IMR-90 (cell line): ENCODE data around the gene SLC26A11.

ENCODE experiments used
- CHD1 ChIP-seq: IDR thresholded peaks from 2 replicates; pipeline ENCODE4 v1.6.1; 2012; ENCODE audit warnings: low read depth, low read length, improper control_type of control experiment
- CTCF ChIP-seq: conservative IDR thresholded peaks from 2 replicates; pipeline ENCODE4 v1.5.1; 2012; ENCODE audit warnings: mild to moderate bottlenecking, low read depth, low read length, improper control_type of control experiment
- POLR2A ChIP-seq: IDR thresholded peaks from 2 replicates; pipeline ENCODE4 v1.6.1; 2012; ENCODE audit warnings: mild to moderate bottlenecking, low read depth, low read length
- RFX5 ChIP-seq: IDR thresholded peaks from 2 replicates; pipeline ENCODE4 v1.8.0; 2012; ENCODE audit warnings: low read depth, mild to moderate bottlenecking, low read length, moderate library complexity

- no peak for TF ChIP-seq CHD1
- TF ChIP-seq CTCF = no peak
- no peak for TF ChIP-seq RFX5
- TF ChIP-seq POLR2A = no peak
These were observed 74.9 kb downstream of the SLC26A11 start for GRCh38 chr17:80295146-80295545.
